ENCODE measurements around the gene MTAP. TPM values are rescaled to one million over a fixed set of nuclear protein-coding genes. Genes with fewer than 3 reads are reported as not detected.

Gene MTAP
- total and polyA plus RNA-seq, 9 of the 15 experiments (the other 6 are each of a cell fraction or from before 2014, with no cell fraction given), result 0.07 TPM; not detected in 8

DNA sequence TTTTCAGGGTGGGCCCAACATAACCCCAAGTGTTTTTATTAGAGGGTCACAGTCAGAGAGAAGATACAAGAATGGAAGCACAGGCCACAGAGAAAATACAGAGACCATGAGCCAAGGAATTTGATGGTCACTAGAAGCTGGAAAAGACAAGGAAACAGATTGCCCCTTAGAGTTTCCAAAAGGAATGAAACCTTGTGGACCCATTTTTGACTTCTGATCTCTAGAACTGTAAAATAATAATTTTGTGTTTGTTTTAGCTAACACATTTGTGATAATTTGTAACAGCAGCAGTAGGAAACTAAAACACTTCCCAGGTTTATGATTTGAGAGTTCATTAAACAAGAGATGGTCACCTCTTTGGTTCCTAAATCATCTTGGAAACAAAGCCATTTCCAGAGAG lies 169.9 kb downstream of the MTAP start:
- Histone ChIP-seq H3K9me1 (ENCODE audit: control insufficient read depth, insufficient read depth, low read length) (no peaks in the 10 kb centered on the region), H3K9me3 (replicated peaks; ENCODE audit: control insufficient read depth, insufficient read depth, low read depth, low read length) (no peaks in the 10 kb centered on the region), H3K4me2 (ENCODE audit: insufficient read depth, low read length) (no peak overlapping the region), H3K4me1 (replicated peaks in 1 of 2; ENCODE audit: control insufficient read depth in 2 of 2, insufficient read depth in 2 of 2, low read length in 2 of 2) (no peaks in the 10 kb centered on the region), H3K79me2 (ENCODE audit: control insufficient read depth, insufficient read depth, low read length) (no peaks in the 10 kb centered on the region), H2AFZ (ENCODE audit: low read depth, low read length) (no peak overlapping the region), H3K4me3 (no peak overlapping the region), H3K27ac (ENCODE audit: extremely low read depth, low read depth, low read length) (no peak overlapping the region), H3K9ac (ENCODE audit: insufficient read depth in 1 of 2, low read depth in 2 of 2, low read length in 2 of 2) (no peak overlapping the region), H3K36me3 (ENCODE audit: control insufficient read depth, insufficient read depth, low read length) (no peaks in the 10 kb centered on the region), H3K27me3 (ENCODE audit: control insufficient read depth in 2 of 2, insufficient read depth in 2 of 2, low read length in 2 of 2) (no peaks in the 10 kb centered on the region), H4K20me1 (replicated peaks; ENCODE audit: control insufficient read depth, insufficient read depth, low read length) (no peaks in the 10 kb centered on the region)
- BruUV-seq (replicated peaks), result no TSS peak
- CTCF ChIA-PET (ENCODE audit: low intra/inter-chr PET ratio), result no interaction called here
- intact Hi-C loops (cut with micrococcal nuclease), result no loop called here
- DNase-seq (ENCODE audit: extremely low read depth in 1 of 4, low spot score in 3 of 4), result no peak
- FAIRE-seq, result no peak
- POLR2A ChIA-PET, result no interaction called here
- TF ChIP-seq, protein P1, sequence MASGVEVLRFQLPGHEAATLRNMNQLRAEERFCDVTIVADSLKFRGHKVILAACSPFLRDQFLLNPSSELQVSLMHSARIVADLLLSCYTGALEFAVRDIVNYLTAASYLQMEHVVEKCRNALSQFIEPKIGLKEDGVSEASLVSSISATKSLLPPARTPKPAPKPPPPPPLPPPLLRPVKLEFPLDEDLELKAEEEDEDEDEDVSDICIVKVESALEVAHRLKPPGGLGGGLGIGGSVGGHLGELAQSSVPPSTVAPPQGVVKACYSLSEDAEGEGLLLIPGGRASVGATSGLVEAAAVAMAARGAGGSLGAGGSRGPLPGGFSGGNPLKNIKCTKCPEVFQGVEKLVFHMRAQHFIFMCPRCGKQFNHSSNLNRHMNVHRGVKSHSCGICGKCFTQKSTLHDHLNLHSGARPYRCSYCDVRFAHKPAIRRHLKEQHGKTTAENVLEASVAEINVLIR (CRISPR knock-in tag; IDR thresholded peaks at IDR 0.05), result no peak
- no peak for TF ChIP-seq ZNF695 (CRISPR knock-in tag; IDR thresholded peaks at IDR 0.05)
- no peak for TF ChIP-seq YY1 (IDR thresholded peaks at IDR 0.05; ENCODE audit: borderline replicate concordance in 1 of 3, control insufficient read depth in 1 of 3, extremely low read depth in 1 of 3, insufficient read depth in 3 of 3, insufficient read length in 1 of 3, insufficient replicate concordance in 2 of 3, low read depth in 1 of 3, low read length in 2 of 3)
- TF ChIP-seq NFRKB (IDR thresholded peaks at IDR 0.05; ENCODE audit: low read depth), result no peak
- no peak for TF ChIP-seq CSDE1 (IDR thresholded peaks at IDR 0.05)
- TF ChIP-seq, protein P2, sequence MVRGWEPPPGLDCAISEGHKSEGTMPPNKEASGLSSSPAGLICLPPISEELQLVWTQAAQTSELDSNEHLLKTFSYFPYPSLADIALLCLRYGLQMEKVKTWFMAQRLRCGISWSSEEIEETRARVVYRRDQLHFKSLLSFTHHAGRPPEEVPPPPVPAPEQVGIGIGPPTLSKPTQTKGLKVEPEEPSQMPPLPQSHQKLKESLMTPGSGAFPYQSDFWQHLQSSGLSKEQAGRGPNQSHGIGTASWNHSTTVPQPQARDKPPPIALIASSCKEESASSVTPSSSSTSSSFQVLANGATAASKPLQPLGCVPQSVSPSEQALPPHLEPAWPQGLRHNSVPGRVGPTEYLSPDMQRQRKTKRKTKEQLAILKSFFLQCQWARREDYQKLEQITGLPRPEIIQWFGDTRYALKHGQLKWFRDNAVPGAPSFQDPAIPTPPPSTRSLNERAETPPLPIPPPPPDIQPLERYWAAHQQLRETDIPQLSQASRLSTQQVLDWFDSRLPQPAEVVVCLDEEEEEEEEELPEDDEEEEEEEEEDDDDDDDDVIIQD (CRISPR knock-in tag; IDR thresholded peaks at IDR 0.05), result no peak
- TF ChIP-seq ZC3H11A (IDR thresholded peaks at IDR 0.05; ENCODE audit: low read depth, low read length), result no peak
- TF ChIP-seq, protein P3, sequence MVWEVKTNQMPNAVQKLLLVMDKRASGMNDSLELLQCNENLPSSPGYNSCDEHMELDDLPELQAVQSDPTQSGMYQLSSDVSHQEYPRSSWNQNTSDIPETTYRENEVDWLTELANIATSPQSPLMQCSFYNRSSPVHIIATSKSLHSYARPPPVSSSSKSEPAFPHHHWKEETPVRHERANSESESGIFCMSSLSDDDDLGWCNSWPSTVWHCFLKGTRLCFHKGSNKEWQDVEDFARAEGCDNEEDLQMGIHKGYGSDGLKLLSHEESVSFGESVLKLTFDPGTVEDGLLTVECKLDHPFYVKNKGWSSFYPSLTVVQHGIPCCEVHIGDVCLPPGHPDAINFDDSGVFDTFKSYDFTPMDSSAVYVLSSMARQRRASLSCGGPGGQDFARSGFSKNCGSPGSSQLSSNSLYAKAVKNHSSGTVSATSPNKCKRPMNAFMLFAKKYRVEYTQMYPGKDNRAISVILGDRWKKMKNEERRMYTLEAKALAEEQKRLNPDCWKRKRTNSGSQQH (CRISPR knock-in tag; IDR thresholded peaks at IDR 0.05), result no peak
- no peak for TF ChIP-seq KLF6 (CRISPR knock-in tag; IDR thresholded peaks at IDR 0.05; ENCODE audit: borderline replicate concordance)
- TF ChIP-seq GABPB2 (CRISPR knock-in tag; conservative IDR thresholded peaks at IDR 0.05), result no peak
- TF ChIP-seq, protein P4, sequence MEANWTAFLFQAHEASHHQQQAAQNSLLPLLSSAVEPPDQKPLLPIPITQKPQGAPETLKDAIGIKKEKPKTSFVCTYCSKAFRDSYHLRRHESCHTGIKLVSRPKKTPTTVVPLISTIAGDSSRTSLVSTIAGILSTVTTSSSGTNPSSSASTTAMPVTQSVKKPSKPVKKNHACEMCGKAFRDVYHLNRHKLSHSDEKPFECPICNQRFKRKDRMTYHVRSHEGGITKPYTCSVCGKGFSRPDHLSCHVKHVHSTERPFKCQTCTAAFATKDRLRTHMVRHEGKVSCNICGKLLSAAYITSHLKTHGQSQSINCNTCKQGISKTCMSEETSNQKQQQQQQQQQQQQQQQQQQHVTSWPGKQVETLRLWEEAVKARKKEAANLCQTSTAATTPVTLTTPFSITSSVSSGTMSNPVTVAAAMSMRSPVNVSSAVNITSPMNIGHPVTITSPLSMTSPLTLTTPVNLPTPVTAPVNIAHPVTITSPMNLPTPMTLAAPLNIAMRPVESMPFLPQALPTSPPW (CRISPR knock-in tag; IDR thresholded peaks at IDR 0.05), result no peak
- no peak for TF ChIP-seq CCAR2 (IDR thresholded peaks at IDR 0.05; ENCODE audit: low read depth, low read length)
- TF ChIP-seq, protein P5, sequence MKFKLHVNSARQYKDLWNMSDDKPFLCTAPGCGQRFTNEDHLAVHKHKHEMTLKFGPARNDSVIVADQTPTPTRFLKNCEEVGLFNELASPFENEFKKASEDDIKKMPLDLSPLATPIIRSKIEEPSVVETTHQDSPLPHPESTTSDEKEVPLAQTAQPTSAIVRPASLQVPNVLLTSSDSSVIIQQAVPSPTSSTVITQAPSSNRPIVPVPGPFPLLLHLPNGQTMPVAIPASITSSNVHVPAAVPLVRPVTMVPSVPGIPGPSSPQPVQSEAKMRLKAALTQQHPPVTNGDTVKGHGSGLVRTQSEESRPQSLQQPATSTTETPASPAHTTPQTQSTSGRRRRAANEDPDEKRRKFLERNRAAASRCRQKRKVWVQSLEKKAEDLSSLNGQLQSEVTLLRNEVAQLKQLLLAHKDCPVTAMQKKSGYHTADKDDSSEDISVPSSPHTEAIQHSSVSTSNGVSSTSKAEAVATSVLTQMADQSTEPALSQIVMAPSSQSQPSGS (CRISPR knock-in tag; IDR thresholded peaks at IDR 0.05), result no peak
- no peak for TF ChIP-seq NFXL1 (CRISPR knock-in tag; IDR thresholded peaks at IDR 0.05)
- no peak for TF ChIP-seq TCF7 (IDR thresholded peaks at IDR 0.05; ENCODE audit: borderline replicate concordance)
- ATAC-seq, result no peak
- in situ Hi-C loops (cut with MboI), result no loop called here
